Ishikawa (cell line): ENCODE data around the gene GANC.

Experiments
- CEBPB ChIP-seq: IDR thresholded peaks from 2 replicates; pipeline ENCODE4 v1.6.1; 2012
- CREB1 ChIP-seq: IDR thresholded peaks from 2 replicates; pipeline ENCODE4 v1.6.1; 2012; ENCODE audit warnings: low read depth
- EGR1 ChIP-seq: IDR thresholded peaks from 2 replicates; pipeline ENCODE4 v1.6.1; 2012
- EP300 ChIP-seq: IDR thresholded peaks from 2 replicates; pipeline ENCODE4 v1.6.1; 2012; ENCODE audit warnings: borderline replicate concordance
- FOXM1 ChIP-seq: IDR thresholded peaks from 2 replicates; pipeline ENCODE4 v1.6.1; 2012; ENCODE audit warnings: low read depth, borderline replicate concordance
- NFIC ChIP-seq: IDR thresholded peaks from 2 replicates; pipeline ENCODE4 v1.6.1; 2012
- RAD21 ChIP-seq: IDR thresholded peaks from 2 replicates; pipeline ENCODE4 v1.6.1; 2012; ENCODE audit warnings: low read depth
- TAF1 ChIP-seq: IDR thresholded peaks from 2 replicates; pipeline ENCODE4 v1.6.1; 2012; ENCODE audit warnings: low read depth, mild to moderate bottlenecking
- TCF12 ChIP-seq: IDR thresholded peaks from 2 replicates; pipeline ENCODE4 v1.6.1; 2012; ENCODE audit warnings: low read depth
- TEAD4 ChIP-seq: IDR thresholded peaks from 2 replicates; pipeline ENCODE4 v1.6.1; 2012
- USF1 ChIP-seq: IDR thresholded peaks from 2 replicates; pipeline ENCODE4 v1.6.1; 2012
- YY1 ChIP-seq: IDR thresholded peaks from 2 replicates; pipeline ENCODE4 v1.6.1; 2012; ENCODE audit warnings: low read depth
- ZBTB7A ChIP-seq: IDR thresholded peaks from 2 replicates; pipeline ENCODE4 v1.6.1; 2012; ENCODE audit warnings: low read depth
- TF ChIP-seq, protein P1 (sequence below): IDR thresholded peaks from 2 replicates; pipeline ENCODE4 v1.6.1; 2012
- TF ChIP-seq, protein P2 (sequence below): IDR thresholded peaks from 2 replicates; pipeline ENCODE4 v1.6.1; 2012; ENCODE audit warnings: low read depth, mild to moderate bottlenecking

GANC gene

GRCh38 chr15:42394106-42394505 is 121.1 kb downstream of the GANC start:
- TF ChIP-seq, protein P1, sequence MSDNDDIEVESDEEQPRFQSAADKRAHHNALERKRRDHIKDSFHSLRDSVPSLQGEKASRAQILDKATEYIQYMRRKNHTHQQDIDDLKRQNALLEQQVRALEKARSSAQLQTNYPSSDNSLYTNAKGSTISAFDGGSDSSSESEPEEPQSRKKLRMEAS, result no peak
- TF ChIP-seq CEBPB, result no peak
- no peak for TF ChIP-seq TCF12
- no peak for TF ChIP-seq TAF1
- no peak for TF ChIP-seq NFIC

DNA sequence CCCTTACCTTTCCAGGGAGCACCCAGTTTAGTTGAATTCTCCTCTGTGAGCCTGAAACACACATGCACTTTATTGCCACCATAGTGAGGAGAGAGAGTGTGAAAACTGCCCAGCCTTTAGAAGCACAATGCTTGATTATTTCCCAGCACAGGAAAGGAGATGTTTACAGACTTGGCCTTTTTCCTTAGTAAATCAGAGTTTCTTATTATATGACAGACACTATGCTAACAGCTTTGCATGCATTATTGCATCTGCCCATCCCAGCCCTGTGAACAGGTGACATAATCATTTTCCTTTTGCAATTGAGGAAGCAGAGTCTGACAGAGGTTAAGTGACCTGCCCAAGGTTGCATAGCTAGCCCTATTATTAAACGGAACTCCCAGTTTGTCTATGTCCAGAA is 122.8 kb downstream of the GANC start:
- TF ChIP-seq USF1 (no peak), TAF1 (no peak), YY1 (no peak), EP300 (no peak), CREB1 (no peak), TEAD4 (no peak), TCF12 (no peak), NFIC (no peak), CEBPB (no peak), EGR1 (no peak)
- TF ChIP-seq, protein P2, sequence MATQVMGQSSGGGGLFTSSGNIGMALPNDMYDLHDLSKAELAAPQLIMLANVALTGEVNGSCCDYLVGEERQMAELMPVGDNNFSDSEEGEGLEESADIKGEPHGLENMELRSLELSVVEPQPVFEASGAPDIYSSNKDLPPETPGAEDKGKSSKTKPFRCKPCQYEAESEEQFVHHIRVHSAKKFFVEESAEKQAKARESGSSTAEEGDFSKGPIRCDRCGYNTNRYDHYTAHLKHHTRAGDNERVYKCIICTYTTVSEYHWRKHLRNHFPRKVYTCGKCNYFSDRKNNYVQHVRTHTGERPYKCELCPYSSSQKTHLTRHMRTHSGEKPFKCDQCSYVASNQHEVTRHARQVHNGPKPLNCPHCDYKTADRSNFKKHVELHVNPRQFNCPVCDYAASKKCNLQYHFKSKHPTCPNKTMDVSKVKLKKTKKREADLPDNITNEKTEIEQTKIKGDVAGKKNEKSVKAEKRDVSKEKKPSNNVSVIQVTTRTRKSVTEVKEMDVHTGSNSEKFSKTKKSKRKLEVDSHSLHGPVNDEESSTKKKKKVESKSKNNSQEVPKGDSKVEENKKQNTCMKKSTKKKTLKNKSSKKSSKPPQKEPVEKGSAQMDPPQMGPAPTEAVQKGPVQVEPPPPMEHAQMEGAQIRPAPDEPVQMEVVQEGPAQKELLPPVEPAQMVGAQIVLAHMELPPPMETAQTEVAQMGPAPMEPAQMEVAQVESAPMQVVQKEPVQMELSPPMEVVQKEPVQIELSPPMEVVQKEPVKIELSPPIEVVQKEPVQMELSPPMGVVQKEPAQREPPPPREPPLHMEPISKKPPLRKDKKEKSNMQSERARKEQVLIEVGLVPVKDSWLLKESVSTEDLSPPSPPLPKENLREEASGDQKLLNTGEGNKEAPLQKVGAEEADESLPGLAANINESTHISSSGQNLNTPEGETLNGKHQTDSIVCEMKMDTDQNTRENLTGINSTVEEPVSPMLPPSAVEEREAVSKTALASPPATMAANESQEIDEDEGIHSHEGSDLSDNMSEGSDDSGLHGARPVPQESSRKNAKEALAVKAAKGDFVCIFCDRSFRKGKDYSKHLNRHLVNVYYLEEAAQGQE, result no peak
- TF ChIP-seq, protein P1, result no peak

DNA sequence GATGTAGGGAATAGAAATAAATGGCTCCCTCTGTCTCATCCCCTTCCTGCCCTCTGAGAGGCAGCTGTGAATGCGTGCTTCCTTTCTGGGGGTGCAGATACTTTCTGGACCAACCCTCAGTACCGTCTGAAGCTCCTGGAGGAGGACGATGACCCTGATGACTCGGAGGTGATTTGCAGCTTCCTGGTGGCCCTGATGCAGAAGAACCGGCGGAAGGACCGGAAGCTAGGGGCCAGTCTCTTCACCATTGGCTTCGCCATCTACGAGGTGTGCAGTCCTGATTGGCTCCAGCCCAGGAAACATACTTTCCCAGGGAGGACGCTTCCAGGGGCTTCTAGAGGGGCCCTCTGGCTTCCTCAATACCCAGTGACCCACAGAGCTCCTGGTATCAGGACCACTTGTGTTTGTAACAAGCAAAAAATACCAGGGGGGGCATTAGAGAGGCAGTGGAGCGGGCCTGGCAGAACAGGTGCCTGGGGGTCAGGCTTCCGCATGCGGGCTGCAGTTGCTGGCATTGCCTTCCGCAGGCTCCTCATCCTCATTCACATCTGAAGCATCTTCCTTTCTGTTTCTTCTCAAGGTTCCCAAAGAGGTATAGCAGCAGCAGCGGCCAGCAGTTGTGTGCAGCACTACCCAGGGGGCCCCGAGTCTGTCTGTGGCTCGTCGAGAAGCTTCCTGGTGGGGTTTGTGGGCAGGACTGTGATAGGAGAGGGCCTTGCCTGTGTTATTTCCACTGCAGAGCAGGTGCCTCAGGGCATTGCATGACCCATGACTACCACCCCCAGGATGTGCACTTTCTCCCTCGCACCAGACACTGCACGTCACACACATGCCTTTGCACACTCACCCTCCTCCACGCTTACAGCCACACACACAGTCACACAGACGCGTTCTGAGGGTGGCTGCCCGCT is 128.8 kb downstream of the GANC start:
- TF ChIP-seq TAF1 (no peak), USF1 (no peak), CREB1 (no peak), RAD21 (no peak), ZBTB7A (no peak), EP300 (no peak), FOXM1 (no peak), CEBPB (no peak), YY1 (no peak), TCF12 (no peak), EGR1 (no peak)
- TF ChIP-seq, protein P2, result no peak
- TF ChIP-seq, protein P1, result no peak

GRCh38 chr15:42402455-42403205 is 129.6 kb downstream of the GANC start:
- no peak for TF ChIP-seq YY1
- TF ChIP-seq TEAD4, result no peak
- TF ChIP-seq RAD21, result no peak
- no peak for TF ChIP-seq NFIC
- TF ChIP-seq ZBTB7A, result no peak
- no peak for TF ChIP-seq CREB1
- no peak for TF ChIP-seq EGR1
- TF ChIP-seq CEBPB, result no peak
- no peak for TF ChIP-seq USF1
- TF ChIP-seq, protein P1, result no peak
- TF ChIP-seq FOXM1, result no peak

- TF ChIP-seq TEAD4 (no peak), YY1 (no peak), FOXM1 (no peak), EP300 (no peak), TAF1 (no peak), CEBPB (no peak), RAD21 (no peak), USF1 (no peak), CREB1 (no peak), TCF12 (no peak), NFIC (no peak), ZBTB7A (no peak)
- TF ChIP-seq, protein P1, result no peak
- TF ChIP-seq, protein P2, result no peak
Measured at GRCh38 chr15:42403389-42403788, 130.4 kb downstream of the GANC start.
